Mucosa of rectum (tissue), 2 donors: ENCODE measurements around the gene TBL2.

Experiments used
- H3K27ac ChIP-seq, 2 donors: one replicate each; pipeline ENCODE4 v1.7.0; 2013; ENCODE audit warnings: inconsistent platforms in 2 of 2, low read depth in 2 of 2, low read length in 2 of 2
- H3K27me3 ChIP-seq, 2 donors: one replicate each; pipeline ENCODE4 v1.7.0; 2013; ENCODE audit warnings: low read length in 2 of 2; ENCODE audit not compliant: control insufficient read depth in 2 of 2, insufficient read depth in 2 of 2
- H3K36me3 ChIP-seq, 2 donors: one replicate each; pipeline ENCODE4 v1.7.0; 2013; ENCODE audit warnings: low read length in 2 of 2; ENCODE audit not compliant: control insufficient read depth in 2 of 2, insufficient read depth in 2 of 2
- H3K4me1 ChIP-seq, 2 donors: one replicate each; pipeline ENCODE4 v1.7.0; 2013; ENCODE audit warnings: low read length in 2 of 2, mild to moderate bottlenecking in 1 of 2; ENCODE audit not compliant: control insufficient read depth in 2 of 2, insufficient read depth in 2 of 2
- H3K4me3 ChIP-seq, 2 donors: one replicate each; pipeline ENCODE4 v1.7.0; 2013; ENCODE audit warnings: low read length in 2 of 2
- H3K9ac ChIP-seq, 2 donors: one replicate each; pipeline ENCODE4 v1.7.0; 2013; ENCODE audit warnings: low read length in 2 of 2, low read depth in 1 of 2, mild to moderate bottlenecking in 1 of 2
- H3K9me3 ChIP-seq, 2 donors: one replicate each; pipeline ENCODE4 v1.7.0; 2013; ENCODE audit warnings: low read length in 2 of 2; ENCODE audit not compliant: control insufficient read depth in 2 of 2
- donor health status: healthy.
- donor health status: Normal muscosa, but diverticular disease.

The TBL2 gene

DNA sequence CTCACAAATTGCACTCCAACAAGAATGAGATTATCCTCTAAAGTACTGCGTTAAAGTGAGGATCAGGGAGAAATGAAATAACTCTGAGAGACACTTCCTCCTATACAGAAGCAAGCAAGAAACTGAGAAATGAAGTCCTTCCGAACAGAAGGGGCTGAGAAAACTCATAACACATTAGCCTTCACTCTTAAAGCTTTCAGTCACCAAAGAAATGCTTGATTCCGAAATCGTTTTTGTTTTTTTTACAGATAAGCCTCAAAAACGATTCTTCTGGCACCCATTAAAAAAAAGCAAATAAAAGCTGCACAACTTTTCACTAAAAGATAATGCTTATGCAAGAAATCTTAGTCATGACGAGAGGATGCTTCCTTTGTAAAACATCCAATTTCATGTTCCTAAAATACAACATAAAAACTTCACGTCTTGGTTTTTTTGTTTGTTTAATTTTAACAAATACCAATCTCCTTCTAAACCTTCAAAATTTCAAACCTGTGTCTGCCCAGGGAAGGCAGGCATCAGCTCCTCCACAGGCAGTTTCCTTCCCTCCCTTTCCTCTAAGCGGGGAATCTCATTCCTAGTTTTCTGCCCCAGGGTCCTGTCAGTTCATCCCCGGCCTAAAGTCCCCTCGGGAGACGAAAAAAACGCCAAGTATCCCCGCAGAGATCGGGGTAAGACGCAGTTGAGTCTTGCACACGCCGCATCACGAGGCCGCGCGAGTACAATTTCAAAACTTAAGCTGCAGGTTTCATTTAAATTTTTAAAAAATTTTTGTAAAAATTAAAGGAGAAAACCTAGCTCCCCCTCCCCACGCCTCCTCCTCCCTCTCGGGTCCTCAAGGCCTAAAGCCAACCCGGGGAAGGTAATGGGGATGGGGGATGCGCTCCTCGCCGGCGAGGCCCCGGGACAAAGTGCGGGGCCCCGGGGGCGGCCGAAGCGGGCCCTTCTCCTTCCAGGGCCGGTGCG is 57.4 kb downstream of the TBL2 start:
- H3K9me3 ChIP-seq, result no peaks in the 10 kb centered on the region
- H3K27me3 ChIP-seq, result no peaks in the 10 kb centered on the region
- H3K4me1 ChIP-seq, result peaks cover 11 to 13% of the 10 kb centered on the region in 2 donors
- peaks cover 8% of the 10 kb centered on the region in 2 donors for H3K36me3 ChIP-seq
- peak overlapping the region; percentile 83 to 95 for H3K4me3 ChIP-seq
- H3K9ac ChIP-seq, result peak overlapping the region; percentile 78 to 85
- H3K27ac ChIP-seq, result peak overlapping the region; percentile 93

DNA sequence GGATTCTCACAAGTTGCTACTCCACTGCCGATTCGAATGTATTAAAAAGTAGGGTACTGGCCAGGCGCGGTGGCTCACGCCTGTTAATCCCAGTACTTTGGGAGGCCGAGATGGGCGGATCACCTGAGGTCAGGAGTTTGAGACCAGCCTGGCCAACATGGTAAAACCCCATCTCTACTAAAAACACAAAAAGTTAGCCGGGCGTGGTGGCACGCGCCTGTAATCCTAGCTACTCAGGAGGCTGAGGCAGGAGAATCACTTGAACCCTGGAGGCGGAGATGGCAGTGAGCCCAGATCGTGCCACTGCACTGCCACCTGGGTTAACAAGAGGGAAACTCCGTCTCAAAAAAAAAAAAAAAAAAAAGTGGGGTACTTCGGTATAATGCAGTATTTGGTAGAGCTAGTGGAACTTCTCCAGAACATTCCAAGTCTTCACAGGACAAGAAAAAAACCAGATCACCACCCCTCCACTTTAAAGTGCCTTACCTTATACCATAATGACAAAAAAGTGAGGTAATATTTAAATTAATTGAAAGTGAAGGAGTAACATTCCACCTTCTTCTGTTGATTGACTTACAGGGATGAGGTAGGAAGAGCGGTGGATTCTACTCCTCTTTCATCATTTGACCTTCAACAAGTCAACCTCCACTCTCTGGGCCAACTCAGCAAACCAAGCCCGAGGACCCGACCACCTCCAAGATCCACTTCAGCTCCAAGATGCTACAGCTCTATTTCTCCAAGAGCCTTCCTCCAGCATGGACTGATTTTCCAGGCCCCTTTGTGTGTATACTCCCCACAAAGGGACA is 58.3 kb downstream of the TBL2 start:
- peak overlapping the region; percentile 8 to 83 for H3K4me3 ChIP-seq
- peak overlapping the region in 1 of 2 donors; percentile 78 for H3K9ac ChIP-seq
- peaks cover 12 to 14% of the 10 kb centered on the region in 2 donors for H3K36me3 ChIP-seq
- H3K27ac ChIP-seq, result no peak overlapping the region
- peaks cover 11 to 13% of the 10 kb centered on the region in 2 donors for H3K4me1 ChIP-seq
- no peaks in the 10 kb centered on the region for H3K27me3 ChIP-seq
- H3K9me3 ChIP-seq, result no peaks in the 10 kb centered on the region

DNA sequence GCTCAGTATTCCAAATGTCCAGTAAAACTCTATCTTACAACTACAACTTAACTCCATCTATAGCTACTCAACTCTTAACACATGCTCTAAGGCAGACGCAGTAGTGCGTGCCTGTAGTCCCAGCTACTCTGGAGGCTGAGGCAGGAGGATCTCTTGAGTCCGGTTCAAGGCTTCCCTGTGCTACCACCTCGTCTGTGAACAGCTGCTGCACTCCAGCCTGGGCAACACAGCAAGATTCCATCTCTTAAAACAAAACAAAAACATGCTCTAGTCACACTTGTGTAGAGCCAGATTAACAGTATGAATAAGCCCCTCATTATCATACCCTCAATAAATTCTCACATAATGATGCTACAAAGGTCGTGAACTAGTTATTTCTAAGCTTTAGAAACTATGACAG is 59.9 kb downstream of the TBL2 start:
- Histone ChIP-seq H3K9me3 (no peaks in the 10 kb centered on the region), H3K27me3 (no peaks in the 10 kb centered on the region), H3K9ac (no peak overlapping the region), H3K4me3 (no peak overlapping the region), H3K27ac (no peak overlapping the region), H3K36me3 (peaks cover 16 to 18% of the 10 kb centered on the region in 2 donors), H3K4me1 (peaks cover 11 to 13% of the 10 kb centered on the region in 2 donors)
